SK-N-MC (cell line): ENCODE results near the gene SDK1.

ENCODE experiments used
- DNase-seq: peaks from one replicate; pipeline ENCODE4 v3.0.0-alpha.2; 2011; ENCODE audit warnings: low read depth, low spot score
- H3K27ac ChIP-seq: fragments of 200-600 bp; sonication (generic); 2 replicates; pipeline ENCODE4 v1.5.1; 2016; ENCODE audit warnings: mixed run types
- H3K36me3 ChIP-seq: fragments of 200-600 bp; sonication (generic); 2 replicates; pipeline ENCODE4 v1.6.1; 2017; ENCODE audit warnings: antibody characterized with exemption, low read length, mixed read lengths; ENCODE audit not compliant: insufficient read depth
- H3K4me3 ChIP-seq: fragments of 200-600 bp; sonication (generic); 2 replicates; pipeline ENCODE4 v1.5.1; 2016
- H3K9ac ChIP-seq: fragments of 200-600 bp; sonication (generic); 2 replicates; pipeline ENCODE4 v1.8.0; 2017; ENCODE audit warnings: mixed run types, mixed read lengths; ENCODE audit not compliant: insufficient read length
- H3K9me3 ChIP-seq: fragments of 200-600 bp; sonication (generic); 2 replicates; pipeline ENCODE4 v1.6.1; 2017; ENCODE audit warnings: low read depth, mild to moderate bottlenecking, antibody characterized with exemption, low read length, moderate library complexity, mixed read lengths
- EZH2 ChIP-seq: fragments of 200-600 bp; sonication (generic); IDR thresholded peaks from one replicate; pipeline ENCODE4 v1.6.1; 2017; ENCODE audit warnings: antibody characterized with exemption
- FOXP2 ChIP-seq: optimal IDR thresholded peaks from 2 replicates; pipeline ENCODE3; 2011; ENCODE audit warnings: mild to moderate bottlenecking, moderate library complexity; ENCODE audit not compliant: insufficient read depth; ENCODE audit errors: extremely low read length, control extremely low read depth
- POLR2AphosphoS5 ChIP-seq: IDR thresholded peaks from 2 replicates; pipeline ENCODE4 v1.6.1; 2012; ENCODE audit warnings: mild to moderate bottlenecking, low read depth, low read length, borderline replicate concordance

Gene SDK1

DNA sequence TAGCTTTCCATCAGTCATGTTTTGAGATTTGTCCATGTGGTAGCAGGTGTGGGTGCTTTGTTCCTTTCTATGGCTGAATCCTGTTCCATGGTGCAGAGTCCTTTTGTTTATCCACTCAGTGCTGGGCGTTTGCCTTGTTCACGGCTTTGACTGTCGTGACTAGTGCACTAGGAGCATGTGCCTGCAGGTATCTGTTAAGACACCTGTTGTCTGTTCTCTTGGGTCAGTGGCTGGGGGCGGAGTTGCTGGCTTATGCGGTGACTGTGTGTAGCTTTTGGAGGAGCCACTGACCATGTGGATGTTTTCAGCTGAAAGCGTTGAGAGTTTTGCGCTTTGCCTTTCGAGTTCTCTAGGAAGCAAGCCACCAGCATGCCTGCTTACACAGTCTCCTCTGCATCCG is 807.9 kb downstream of the SDK1 start:
- Histone ChIP-seq H3K27ac (no peak overlapping the region), H3K4me3 (no peak overlapping the region), H3K9me3 (no peaks in the 10 kb centered on the region), H3K36me3 (peaks cover 11% of the 10 kb centered on the region), H3K9ac (no peak overlapping the region)
- TF ChIP-seq POLR2AphosphoS5 (no peak), FOXP2 (no peak)
- no peak for DNase-seq

DNA sequence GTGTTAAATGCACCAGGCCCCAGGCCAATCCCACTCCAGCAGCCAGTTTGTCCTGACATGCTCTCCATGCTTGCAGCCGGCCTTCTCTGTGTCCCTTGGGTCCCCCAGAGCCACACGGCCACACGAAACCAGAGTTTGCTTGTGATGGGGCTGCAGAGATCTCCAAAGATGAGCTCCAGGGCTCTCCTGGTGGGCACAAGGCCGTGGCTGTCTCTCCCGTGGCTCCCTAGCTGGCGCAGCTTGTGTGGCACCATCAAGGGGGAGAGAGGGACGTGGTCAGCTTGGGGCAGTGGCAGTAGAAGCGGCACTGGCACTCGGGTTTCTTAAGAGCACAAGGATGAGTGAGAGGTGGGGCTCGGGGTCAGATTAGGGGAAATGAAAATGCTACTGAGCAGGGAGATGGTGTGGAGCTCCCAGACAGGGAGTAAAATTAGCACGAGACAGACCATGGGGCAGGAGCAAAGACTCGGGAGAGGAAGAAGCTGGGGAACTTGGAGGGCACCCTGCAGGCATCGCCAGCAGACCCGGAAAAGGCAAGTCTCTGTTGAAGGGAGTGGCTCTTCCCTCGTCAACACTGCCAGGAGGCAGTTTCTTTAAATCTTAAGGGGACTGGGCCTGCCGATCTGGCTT is 808.5 kb downstream of the SDK1 start:
- no peak overlapping the region for H3K27ac ChIP-seq

DNA sequence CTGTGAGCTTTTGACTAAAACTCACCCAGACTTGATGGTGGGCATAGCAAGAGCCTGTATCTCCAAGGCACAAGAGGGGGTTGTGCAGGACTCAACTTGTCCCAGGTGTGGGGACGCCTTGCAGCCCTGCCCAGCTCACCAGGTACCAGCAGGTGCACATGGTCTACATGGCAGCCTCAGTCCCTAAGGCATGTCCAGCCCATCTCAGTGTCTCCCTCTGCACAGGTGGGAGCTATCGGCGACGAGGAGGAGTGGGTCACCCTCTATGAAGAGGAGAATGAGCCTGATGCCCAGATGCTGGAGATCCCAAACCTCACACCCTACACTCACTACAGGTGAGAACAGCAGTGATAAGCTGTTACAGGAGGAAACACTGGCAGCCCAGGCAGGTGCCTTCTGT is 809.4 kb downstream of the SDK1 start:
- H3K9me3 ChIP-seq, result no peaks in the 10 kb centered on the region
- no peak overlapping the region for H3K9ac ChIP-seq
- no peak for TF ChIP-seq POLR2AphosphoS5
- TF ChIP-seq EZH2, result no peak
- TF ChIP-seq FOXP2, result no peak
- H3K36me3 ChIP-seq, result peaks cover 26% of the 10 kb centered on the region
- DNase-seq, result no peak
- no peak overlapping the region for H3K27ac ChIP-seq
- H3K4me3 ChIP-seq, result no peak overlapping the region

More for the DNA sequence above, 808.5 kb downstream of the SDK1 start:
- DNase-seq, result no peak
- Histone ChIP-seq H3K9ac (no peak overlapping the region), H3K36me3 (peaks cover 17% of the 10 kb centered on the region), H3K9me3 (no peaks in the 10 kb centered on the region), H3K4me3 (no peak overlapping the region)
- TF ChIP-seq POLR2AphosphoS5 (no peak), FOXP2 (no peak), EZH2 (no peak)

DNA sequence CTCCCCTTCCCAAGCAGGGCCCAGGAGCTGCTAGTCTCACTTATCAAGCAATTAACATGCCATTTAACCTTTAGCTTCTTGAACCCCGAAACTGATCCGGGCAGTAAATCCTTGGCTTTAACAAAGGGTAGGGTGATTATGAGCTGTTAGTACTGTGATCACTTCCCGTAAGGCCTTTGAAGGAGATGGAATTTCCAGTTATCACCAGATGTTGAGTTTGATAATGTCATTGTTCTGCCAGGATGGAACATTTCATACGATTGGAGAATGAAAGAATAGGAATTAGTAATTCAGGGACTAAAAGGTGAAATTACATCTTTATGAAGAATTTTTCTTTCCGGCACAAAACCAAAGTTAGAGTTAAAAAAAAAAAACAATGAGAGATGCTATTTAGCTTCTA is 810.1 kb downstream of the SDK1 start:
- no peak overlapping the region for H3K27ac ChIP-seq
- no peaks in the 10 kb centered on the region for H3K9me3 ChIP-seq
- no peak for DNase-seq
- no peak overlapping the region for H3K9ac ChIP-seq
- H3K36me3 ChIP-seq, result peaks cover 31% of the 10 kb centered on the region
- TF ChIP-seq EZH2, result no peak
- no peak for TF ChIP-seq FOXP2
- no peak for TF ChIP-seq POLR2AphosphoS5
- no peak overlapping the region for H3K4me3 ChIP-seq

DNA sequence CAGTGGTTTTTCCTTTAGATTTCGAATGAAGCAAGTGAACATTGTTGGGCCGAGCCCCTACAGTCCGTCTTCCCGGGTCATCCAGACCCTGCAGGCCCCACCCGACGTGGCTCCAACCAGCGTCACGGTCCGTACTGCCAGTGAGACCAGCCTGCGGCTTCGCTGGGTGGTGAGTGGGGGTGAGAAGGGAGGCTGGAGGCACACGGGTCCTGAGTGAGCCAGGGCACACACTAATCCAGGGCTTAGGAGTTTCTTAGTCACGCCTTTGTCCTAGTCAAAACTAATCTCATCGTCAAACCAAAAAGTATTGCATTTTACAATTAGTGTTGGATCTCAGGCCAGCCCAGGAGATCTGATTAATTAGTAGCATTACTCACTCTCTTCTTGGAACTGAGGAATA is 812.2 kb downstream of the SDK1 start:
- Histone ChIP-seq H3K27ac (no peak overlapping the region), H3K9ac (no peak overlapping the region), H3K4me3 (no peak overlapping the region), H3K9me3 (no peaks in the 10 kb centered on the region), H3K36me3 (peaks cover 51% of the 10 kb centered on the region)
- DNase-seq, result no peak
- no peak for TF ChIP-seq EZH2
- no peak for TF ChIP-seq POLR2AphosphoS5
- no peak for TF ChIP-seq FOXP2

DNA sequence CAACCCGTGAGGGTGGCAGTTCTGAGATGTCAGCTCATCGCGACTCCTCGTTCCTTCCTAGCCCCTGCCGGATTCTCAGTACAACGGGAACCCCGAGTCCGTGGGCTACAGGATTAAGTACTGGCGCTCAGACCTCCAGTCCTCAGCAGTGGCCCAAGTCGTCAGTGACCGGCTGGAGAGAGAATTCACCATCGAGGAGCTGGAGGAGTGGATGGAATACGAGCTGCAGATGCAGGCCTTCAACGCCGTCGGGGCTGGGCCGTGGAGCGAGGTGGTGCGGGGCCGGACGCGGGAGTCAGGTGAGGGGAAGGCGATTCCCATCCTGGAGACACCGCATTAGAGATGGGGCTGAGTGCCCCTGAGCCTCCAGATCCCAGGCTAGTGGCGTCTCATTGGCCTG is 812.9 kb downstream of the SDK1 start:
- Histone ChIP-seq H3K9me3 (no peaks in the 10 kb centered on the region), H3K27ac (no peak overlapping the region), H3K36me3 (peaks cover 56% of the 10 kb centered on the region), H3K4me3 (no peak overlapping the region), H3K9ac (no peak overlapping the region)
- TF ChIP-seq EZH2 (no peak), POLR2AphosphoS5 (no peak), FOXP2 (no peak)
- DNase-seq, result no peak

DNA sequence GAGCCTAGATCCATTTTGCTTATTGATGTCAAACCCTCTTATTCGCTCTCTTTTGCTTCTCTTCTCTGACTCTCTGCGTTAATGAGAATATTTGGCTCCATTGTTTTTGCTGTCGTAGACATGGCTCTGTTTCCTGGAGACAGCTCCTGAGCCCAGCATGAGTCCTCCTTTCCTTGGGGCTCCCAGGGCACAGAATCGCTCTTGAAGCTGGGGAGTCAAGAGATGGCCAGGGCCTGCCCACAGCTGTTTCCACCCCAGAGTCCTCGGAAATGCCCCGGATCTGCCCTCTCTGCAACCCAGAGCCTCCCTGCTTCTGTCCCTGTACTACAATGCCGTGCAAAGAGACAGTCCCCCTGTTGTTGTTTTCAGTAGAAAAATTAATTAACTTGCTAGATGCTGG is 814.4 kb downstream of the SDK1 start:
- TF ChIP-seq POLR2AphosphoS5 (no peak), EZH2 (no peak), FOXP2 (no peak)
- H3K36me3 ChIP-seq, result peaks cover 56% of the 10 kb centered on the region
- H3K27ac ChIP-seq, result no peak overlapping the region
- H3K4me3 ChIP-seq, result no peak overlapping the region
- H3K9me3 ChIP-seq, result no peaks in the 10 kb centered on the region
- no peak for DNase-seq
- H3K9ac ChIP-seq, result no peak overlapping the region

DNA sequence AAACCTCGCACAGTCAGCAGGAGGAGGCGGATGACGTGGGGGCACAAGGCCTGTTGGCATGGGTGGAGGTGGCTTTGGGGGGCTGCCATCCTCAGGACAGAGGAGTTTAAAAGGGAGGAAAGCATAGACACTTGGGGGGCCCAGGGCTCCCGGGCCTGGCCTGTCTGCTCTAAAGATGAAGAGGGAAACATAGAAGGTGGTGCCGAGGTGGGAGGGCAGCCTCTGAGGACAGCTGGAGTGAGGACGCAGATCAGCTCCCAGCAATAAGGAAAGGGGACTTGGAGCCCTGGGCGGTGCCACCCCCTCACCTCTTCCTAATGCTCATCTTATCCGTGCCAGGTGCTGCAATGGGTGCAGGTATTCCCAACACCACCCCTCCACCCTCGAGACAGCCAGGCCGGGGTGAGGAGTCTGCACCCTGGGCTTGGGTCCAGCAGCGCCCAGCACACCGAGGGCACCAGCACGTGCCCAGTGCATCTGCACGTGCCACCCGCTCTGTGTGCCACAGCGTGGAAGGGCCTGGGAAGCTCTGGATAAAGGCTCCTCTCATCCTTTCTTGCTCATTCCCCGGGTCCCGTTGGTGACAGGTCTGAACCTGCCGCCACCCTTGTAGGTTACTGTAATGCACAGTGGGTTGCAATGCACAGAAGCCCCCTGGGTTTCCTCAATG is 815.0 kb downstream of the SDK1 start:
- peaks cover 56% of the 10 kb centered on the region for H3K36me3 ChIP-seq
- no peaks in the 10 kb centered on the region for H3K9me3 ChIP-seq
- no peak for DNase-seq
- H3K9ac ChIP-seq, result no peak overlapping the region
- no peak overlapping the region for H3K27ac ChIP-seq
- no peak overlapping the region for H3K4me3 ChIP-seq
- TF ChIP-seq POLR2AphosphoS5 (no peak), EZH2 (no peak), FOXP2 (no peak)

DNA sequence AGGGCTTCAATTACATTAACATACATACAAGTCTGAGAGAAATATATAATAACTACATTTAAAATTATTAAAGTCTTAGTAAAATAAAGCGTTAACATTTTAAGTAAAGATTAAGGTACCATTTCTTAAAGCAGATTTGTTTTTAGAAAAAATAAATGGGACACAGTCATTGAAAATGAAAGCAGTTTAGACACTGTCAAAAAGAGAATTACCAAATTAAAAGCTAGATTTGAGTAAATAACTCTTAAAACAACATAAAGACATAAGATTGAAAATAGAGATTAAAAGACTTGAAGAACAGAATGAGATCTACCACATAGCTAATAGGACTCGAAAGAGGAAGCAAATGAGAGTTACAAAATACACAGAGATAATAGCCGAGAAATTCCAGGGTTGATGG is 818.8 kb downstream of the SDK1 start:
- no peak overlapping the region for H3K27ac ChIP-seq
- H3K4me3 ChIP-seq, result no peak overlapping the region
- peaks cover 36% of the 10 kb centered on the region for H3K36me3 ChIP-seq
- DNase-seq, result no peak
- no peaks in the 10 kb centered on the region for H3K9me3 ChIP-seq
- no peak for TF ChIP-seq EZH2
- no peak for TF ChIP-seq POLR2AphosphoS5
- TF ChIP-seq FOXP2, result no peak
- no peak overlapping the region for H3K9ac ChIP-seq
